ENCODE data around the gene TLX2. TPM values are rescaled to one million over a fixed set of nuclear protein-coding genes. Genes with fewer than 3 reads are reported as not detected.

Gene TLX2
- total RNA-seq, 1 donor from 2014 or later: not detected

GRCh38 chr2:74488643-74489481 is 25.4 kb upstream of the TLX2 start:
- no peak overlapping the region for H2AFZ ChIP-seq (replicated peaks)
- peaks cover 6% of the 10 kb centered on the region for H3K79me2 ChIP-seq (ENCODE audit: low read depth)
- no peaks in the 10 kb centered on the region for H3K4me1 ChIP-seq
- Mint-ChIP-seq H3K27ac (no peak overlapping the region), H3K4me3 (no peak overlapping the region), H3K27me3 (ENCODE audit: insufficient read depth, low read depth) (no peaks in the 10 kb centered on the region), H3K9me3 (no peaks in the 10 kb centered on the region), H3K36me3 (peaks cover 28% of the 10 kb centered on the region), H3K4me1 (no peaks in the 10 kb centered on the region)
- no peak overlapping the region for H3K4me3 ChIP-seq
- no peaks in the 10 kb centered on the region for H3F3A ChIP-seq (ENCODE audit: low read depth)
- TF ChIP-seq, protein P1, sequence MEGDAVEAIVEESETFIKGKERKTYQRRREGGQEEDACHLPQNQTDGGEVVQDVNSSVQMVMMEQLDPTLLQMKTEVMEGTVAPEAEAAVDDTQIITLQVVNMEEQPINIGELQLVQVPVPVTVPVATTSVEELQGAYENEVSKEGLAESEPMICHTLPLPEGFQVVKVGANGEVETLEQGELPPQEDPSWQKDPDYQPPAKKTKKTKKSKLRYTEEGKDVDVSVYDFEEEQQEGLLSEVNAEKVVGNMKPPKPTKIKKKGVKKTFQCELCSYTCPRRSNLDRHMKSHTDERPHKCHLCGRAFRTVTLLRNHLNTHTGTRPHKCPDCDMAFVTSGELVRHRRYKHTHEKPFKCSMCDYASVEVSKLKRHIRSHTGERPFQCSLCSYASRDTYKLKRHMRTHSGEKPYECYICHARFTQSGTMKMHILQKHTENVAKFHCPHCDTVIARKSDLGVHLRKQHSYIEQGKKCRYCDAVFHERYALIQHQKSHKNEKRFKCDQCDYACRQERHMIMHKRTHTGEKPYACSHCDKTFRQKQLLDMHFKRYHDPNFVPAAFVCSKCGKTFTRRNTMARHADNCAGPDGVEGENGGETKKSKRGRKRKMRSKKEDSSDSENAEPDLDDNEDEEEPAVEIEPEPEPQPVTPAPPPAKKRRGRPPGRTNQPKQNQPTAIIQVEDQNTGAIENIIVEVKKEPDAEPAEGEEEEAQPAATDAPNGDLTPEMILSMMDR (IDR thresholded peaks at IDR 0.05): no peak
- TF ChIP-seq EZH2phosphoT487 (IDR thresholded peaks at IDR 0.05): no peak
- no peak for TF ChIP-seq EZH2 (IDR thresholded peaks at IDR 0.05)
- H3K4me2 ChIP-seq: no peak overlapping the region
- no peak overlapping the region for H3K27ac ChIP-seq
- H3K9me3 ChIP-seq (ENCODE audit: low read depth): no peaks in the 10 kb centered on the region
- no peaks in the 10 kb centered on the region for H3K36me3 ChIP-seq
- no peak overlapping the region for H3K9ac ChIP-seq
- peaks cover 4% of the 10 kb centered on the region for H4K20me1 ChIP-seq (ENCODE audit: low read depth)
- no peak for DNase-seq (ENCODE audit: low spot score)
- H3K27me3 ChIP-seq: no peaks in the 10 kb centered on the region

- no peaks in the 10 kb centered on the region for H3K36me3 ChIP-seq
- Mint-ChIP-seq H3K4me1 (no peaks in the 10 kb centered on the region), H3K36me3 (peaks cover 28% of the 10 kb centered on the region), H3K9me3 (no peaks in the 10 kb centered on the region), H3K4me3 (no peak overlapping the region), H3K27me3 (ENCODE audit: insufficient read depth, low read depth) (no peaks in the 10 kb centered on the region), H3K27ac (no peak overlapping the region)
- no peak overlapping the region for H3K4me2 ChIP-seq
- H4K20me1 ChIP-seq (ENCODE audit: low read depth): peaks cover 4% of the 10 kb centered on the region
- peaks cover 9% of the 10 kb centered on the region for H3K27me3 ChIP-seq
- no peak overlapping the region for H2AFZ ChIP-seq (replicated peaks)
- no peaks in the 10 kb centered on the region for H3F3A ChIP-seq (ENCODE audit: low read depth)
- H3K9ac ChIP-seq: no peak overlapping the region
- H3K4me3 ChIP-seq: no peak overlapping the region
- TF ChIP-seq EZH2phosphoT487 (IDR thresholded peaks at IDR 0.05) (no peak), EZH2 (IDR thresholded peaks at IDR 0.05) (no peak)
- TF ChIP-seq, protein P1 (IDR thresholded peaks at IDR 0.05): no peak
- H3K4me1 ChIP-seq: no peaks in the 10 kb centered on the region
- no peak overlapping the region for H3K27ac ChIP-seq
- no peak for DNase-seq (ENCODE audit: low spot score)
- H3K79me2 ChIP-seq (ENCODE audit: low read depth): no peaks in the 10 kb centered on the region
- no peaks in the 10 kb centered on the region for H3K9me3 ChIP-seq (ENCODE audit: low read depth)
Observed at GRCh38 chr2:74489906-74490305, 24.3 kb upstream of the TLX2 start.

GRCh38 chr2:74491648-74492544 is 22.4 kb upstream of the TLX2 start:
- H3K36me3 ChIP-seq: no peaks in the 10 kb centered on the region
- no peak overlapping the region for H3K27ac ChIP-seq
- Mint-ChIP-seq H3K27ac (no peak overlapping the region), H3K27me3 (ENCODE audit: insufficient read depth, low read depth) (peaks cover 13% of the 10 kb centered on the region), H3K4me1 (no peaks in the 10 kb centered on the region), H3K36me3 (peaks cover 22% of the 10 kb centered on the region), H3K9me3 (no peaks in the 10 kb centered on the region), H3K4me3 (no peak overlapping the region)
- no peaks in the 10 kb centered on the region for H3F3A ChIP-seq (ENCODE audit: low read depth)
- no peak overlapping the region for H3K4me2 ChIP-seq
- H3K27me3 ChIP-seq: peaks cover 29% of the 10 kb centered on the region
- H3K9ac ChIP-seq: no peak overlapping the region
- H4K20me1 ChIP-seq (ENCODE audit: low read depth): peaks cover 4% of the 10 kb centered on the region
- H3K4me3 ChIP-seq: no peak overlapping the region
- no peak overlapping the region for H2AFZ ChIP-seq (replicated peaks)
- TF ChIP-seq EZH2 (IDR thresholded peaks at IDR 0.05) (no peak), EZH2phosphoT487 (IDR thresholded peaks at IDR 0.05) (no peak)
- TF ChIP-seq, protein P1 (IDR thresholded peaks at IDR 0.05): no peak
- H3K9me3 ChIP-seq (ENCODE audit: low read depth): no peaks in the 10 kb centered on the region
- no peaks in the 10 kb centered on the region for H3K79me2 ChIP-seq (ENCODE audit: low read depth)
- DNase-seq (ENCODE audit: low spot score): no peak
- no peaks in the 10 kb centered on the region for H3K4me1 ChIP-seq
